DOHH2 (cell line): Measurements from ENCODE around the gene ALDH4A1.

ENCODE experiments used
- EZH2phosphoT487 ChIP-seq: fragments of 200-600 bp; sonication (generic); IDR thresholded peaks from 2 replicates; pipeline ENCODE4 v1.6.1; 2017; ENCODE audit warnings: borderline replicate concordance, mild to moderate bottlenecking, antibody characterized with exemption, low read length, moderate library complexity, mixed read lengths
- TF ChIP-seq, protein P1 (sequence below): fragments of 200-600 bp; sonication (generic); IDR thresholded peaks from one replicate; pipeline ENCODE4 v1.5.1; 2014; ENCODE audit warnings: antibody characterized with exemption, mild to moderate bottlenecking, low read depth, low read length; ENCODE audit not compliant: poor library complexity, severe bottlenecking

DNA sequence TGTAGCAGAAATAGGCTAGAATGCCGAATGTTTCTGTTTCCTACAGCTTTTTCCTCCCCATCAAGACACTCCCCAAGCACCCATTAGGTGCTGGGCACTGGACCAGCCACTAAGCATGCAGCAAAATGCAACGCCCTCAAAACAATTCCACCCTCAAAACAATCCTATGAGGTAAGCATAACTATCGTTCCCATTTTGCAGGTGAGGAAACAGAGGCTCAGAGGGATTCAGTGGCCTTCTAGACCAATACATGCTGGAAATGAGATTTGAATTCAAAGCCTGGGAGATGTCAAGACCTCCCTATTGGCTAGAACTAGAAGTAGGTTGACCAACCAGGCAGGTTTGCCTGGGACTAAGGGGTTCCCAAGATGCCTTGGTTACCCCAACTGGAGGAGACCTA lies 10.2 kb upstream of the ALDH4A1 start:
- TF ChIP-seq, protein P1, sequence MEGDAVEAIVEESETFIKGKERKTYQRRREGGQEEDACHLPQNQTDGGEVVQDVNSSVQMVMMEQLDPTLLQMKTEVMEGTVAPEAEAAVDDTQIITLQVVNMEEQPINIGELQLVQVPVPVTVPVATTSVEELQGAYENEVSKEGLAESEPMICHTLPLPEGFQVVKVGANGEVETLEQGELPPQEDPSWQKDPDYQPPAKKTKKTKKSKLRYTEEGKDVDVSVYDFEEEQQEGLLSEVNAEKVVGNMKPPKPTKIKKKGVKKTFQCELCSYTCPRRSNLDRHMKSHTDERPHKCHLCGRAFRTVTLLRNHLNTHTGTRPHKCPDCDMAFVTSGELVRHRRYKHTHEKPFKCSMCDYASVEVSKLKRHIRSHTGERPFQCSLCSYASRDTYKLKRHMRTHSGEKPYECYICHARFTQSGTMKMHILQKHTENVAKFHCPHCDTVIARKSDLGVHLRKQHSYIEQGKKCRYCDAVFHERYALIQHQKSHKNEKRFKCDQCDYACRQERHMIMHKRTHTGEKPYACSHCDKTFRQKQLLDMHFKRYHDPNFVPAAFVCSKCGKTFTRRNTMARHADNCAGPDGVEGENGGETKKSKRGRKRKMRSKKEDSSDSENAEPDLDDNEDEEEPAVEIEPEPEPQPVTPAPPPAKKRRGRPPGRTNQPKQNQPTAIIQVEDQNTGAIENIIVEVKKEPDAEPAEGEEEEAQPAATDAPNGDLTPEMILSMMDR, result no peak
- TF ChIP-seq EZH2phosphoT487, result no peak
